Fibroblast of lung (primary cell): ENCODE results near the gene IQGAP2. TPM values are rescaled to one million over a fixed set of nuclear protein-coding genes. Genes with fewer than 3 reads are reported as not detected.

Source experiments
- DNase-seq, 2 donors: peaks; one replicate each; pipeline versions ENCODE4 v3.0.0 to v3.0.0-alpha.2; 2010; ENCODE audit warnings: low read depth in 2 of 2
- H2AFZ ChIP-seq: 2 replicates; pipeline ENCODE4 v1.5.1; 2012; ENCODE audit warnings: low read length, control low read depth, inconsistent platforms
- H3K27ac ChIP-seq: 2 replicates; pipeline ENCODE4 v1.5.1; 2011; ENCODE audit warnings: low read length, control low read depth; ENCODE audit not compliant: insufficient read depth
- H3K27me3 ChIP-seq: 2 replicates; pipeline ENCODE4 v1.5.1; 2011; ENCODE audit warnings: mild to moderate bottlenecking, low read length; ENCODE audit not compliant: control insufficient read depth, insufficient read depth
- H3K36me3 ChIP-seq: 2 replicates; pipeline ENCODE4 v1.5.1; 2011; ENCODE audit warnings: low read length; ENCODE audit not compliant: control insufficient read depth, insufficient read depth
- H3K4me1 ChIP-seq: 2 replicates; pipeline ENCODE4 v1.5.1; 2011; ENCODE audit warnings: low read length; ENCODE audit not compliant: control insufficient read depth, insufficient read depth; ENCODE audit errors: extremely low read depth
- H3K4me2 ChIP-seq: 2 replicates; pipeline ENCODE4 v1.5.1; 2011; ENCODE audit warnings: low read length, control low read depth; ENCODE audit not compliant: insufficient read depth; ENCODE audit errors: extremely low read depth
- H3K4me3 ChIP-seq, 4 experiments: fragments of 200-600 bp in 1 of 4; sonication (generic) in 1 of 4; replicated peaks in 1 of 4; 2 replicates each; pipeline ENCODE4 v1.5.1; 2011 to 2016; ENCODE audit warnings: low read length in 4 of 4, low read depth in 3 of 4, mild to moderate bottlenecking in 3 of 4, control low read depth in 2 of 4, inconsistent platforms in 1 of 4, mixed read lengths in 1 of 4; ENCODE audit not compliant: insufficient read depth in 1 of 4; ENCODE audit errors: control extremely low read depth in 1 of 4
- H3K79me2 ChIP-seq: 2 replicates; pipeline ENCODE4 v1.5.1; 2012; ENCODE audit warnings: mild to moderate bottlenecking, low read length, inconsistent platforms; ENCODE audit not compliant: control insufficient read depth, insufficient read depth
- H3K9ac ChIP-seq: 2 replicates; pipeline ENCODE4 v1.5.1; 2011; ENCODE audit warnings: mild to moderate bottlenecking, low read length, control low read depth; ENCODE audit not compliant: insufficient read depth
- H3K9me3 ChIP-seq: 2 replicates; pipeline ENCODE4 v1.5.1; 2012; ENCODE audit warnings: low read depth, low read length; ENCODE audit not compliant: control insufficient read depth, insufficient read depth
- H4K20me1 ChIP-seq: 2 replicates; pipeline ENCODE4 v1.5.1; 2011; ENCODE audit warnings: low read length; ENCODE audit not compliant: control insufficient read depth, insufficient read depth; ENCODE audit errors: extremely low read depth
- CTCF ChIP-seq, 2 donors: IDR thresholded peaks in 1 of 2; conservative IDR thresholded peaks in 1 of 2; 1 replicate in 1 of 2; 2 replicates in 1 of 2; pipeline ENCODE4 v1.5.1; 2011 to 2012; ENCODE audit warnings: low read length in 2 of 2, control low read depth in 1 of 2, inconsistent platforms in 1 of 2, low read depth in 1 of 2, mild to moderate bottlenecking in 1 of 2
- EZH2 ChIP-seq: IDR thresholded peaks from 2 replicates; pipeline ENCODE4 v1.5.1; 2012; ENCODE audit warnings: low read length, control low read depth, mild to moderate bottlenecking; ENCODE audit errors: missing control alignments
- polyA plus RNA-seq, 2 donors: library from polyadenylated mRNA; depleted of rRNA in 1 of 2; stranded (reverse) in 1 of 2; unstranded in 1 of 2; fragments of >200 nt; gene quantifications; 2 replicates each; pipeline ENCODE4 v1.2.1, GENCODE V29; 2011 to 2012; ENCODE audit warnings: missing spikeins in 1 of 2
- total RNA-seq: library from RNA; depleted of rRNA; stranded (reverse); fragments of >200 nt; gene quantifications from 2 replicates; pipeline ENCODE4 v1.2.1, GENCODE V29; 2014

Gene IQGAP2
- total and polyA plus RNA-seq, 2 donors (not counting 1 experiment from before 2014, with no cell fraction given): 5.1 to 7.9 TPM

GRCh38 chr5:76634661-76635060 is 231.6 kb downstream of the IQGAP2 start:
- no peak overlapping the region for H3K9ac ChIP-seq
- peaks cover 2% of the 10 kb centered on the region for H3K4me1 ChIP-seq
- H3K9me3 ChIP-seq: no peaks in the 10 kb centered on the region
- no peak for TF ChIP-seq CTCF (conservative IDR thresholded peaks at IDR 0.05 in 1 of 2, IDR thresholded peaks at IDR 0.05 in 1 of 2; ENCODE audit: low read depth in 1 of 2, low read length in 2 of 2)
- no peak for TF ChIP-seq EZH2
- H3K27me3 ChIP-seq: no peaks in the 10 kb centered on the region
- H2AFZ ChIP-seq: no peak overlapping the region
- H3K79me2 ChIP-seq: no peaks in the 10 kb centered on the region
- H3K36me3 ChIP-seq: no peaks in the 10 kb centered on the region
- no peak overlapping the region for H3K4me3 ChIP-seq
- no peak overlapping the region for H3K27ac ChIP-seq
- H4K20me1 ChIP-seq: no peaks in the 10 kb centered on the region
- no peak overlapping the region for H3K4me2 ChIP-seq
- DNase-seq: no peak

- no peak overlapping the region for H3K27ac ChIP-seq
- no peak for TF ChIP-seq EZH2
- no peak for TF ChIP-seq CTCF (conservative IDR thresholded peaks at IDR 0.05 in 1 of 2, IDR thresholded peaks at IDR 0.05 in 1 of 2; ENCODE audit: low read depth in 1 of 2, low read length in 2 of 2)
Measured at GRCh38 chr5:76637490-76637889, 234.4 kb downstream of the IQGAP2 start.

GRCh38 chr5:76638479-76638878 is 235.4 kb downstream of the IQGAP2 start:
- TF ChIP-seq EZH2 (no peak), CTCF (conservative IDR thresholded peaks at IDR 0.05 in 1 of 2, IDR thresholded peaks at IDR 0.05 in 1 of 2; ENCODE audit: low read depth in 1 of 2, low read length in 2 of 2) (no peak)
- H2AFZ ChIP-seq: peak overlapping the region; percentile 55
- H3K27ac ChIP-seq: no peak overlapping the region
- peak in 1 of 2 donors; percentile 38 for DNase-seq
- H3K79me2 ChIP-seq: no peaks in the 10 kb centered on the region
- no peak overlapping the region for H3K4me3 ChIP-seq
- no peaks in the 10 kb centered on the region for H4K20me1 ChIP-seq
- peaks cover 4% of the 10 kb centered on the region for H3K4me1 ChIP-seq
- no peak overlapping the region for H3K9ac ChIP-seq
- no peaks in the 10 kb centered on the region for H3K27me3 ChIP-seq
- H3K36me3 ChIP-seq: no peaks in the 10 kb centered on the region
- no peak overlapping the region for H3K4me2 ChIP-seq
- no peaks in the 10 kb centered on the region for H3K9me3 ChIP-seq

More at GRCh38 chr5:76637490-76637889, 234.4 kb downstream of the IQGAP2 start:
- Histone ChIP-seq H3K9me3 (no peaks in the 10 kb centered on the region), H3K4me2 (no peak overlapping the region), H3K9ac (no peak overlapping the region), H4K20me1 (no peaks in the 10 kb centered on the region), H3K27me3 (no peaks in the 10 kb centered on the region), H3K4me1 (peaks cover 2% of the 10 kb centered on the region), H3K79me2 (no peaks in the 10 kb centered on the region), H3K36me3 (no peaks in the 10 kb centered on the region), H2AFZ (no peak overlapping the region), H3K4me3 (no peak overlapping the region)
- no peak for DNase-seq
